WTC11 (cell line): ENCODE data around the gene ADGRG3. TPM values are rescaled to one million over a fixed set of nuclear protein-coding genes. Genes with fewer than 3 reads are reported as not detected.

Experiments
- ATAC-seq: fragments of 200-7000 bp; cut with Tn5 transposase; 2 replicates; pipeline ENCODE4 v1.10.0; 2021; ENCODE audit warnings: mild to moderate bottlenecking, moderate library complexity
- CTCF ChIA-PET: fragments of 300-600 bp; sonication (Branson Sonifier 250); formaldehyde crosslinking; loops from one replicate; lab custom pipeline; 2021; ENCODE audit warnings: antibody characterized with exemption; lab: Charles Lee
- POLR2A ChIA-PET: fragments of 350-600 bp; sonication (Branson Sonifier 250); formaldehyde crosslinking; loops from one replicate; lab custom pipeline; 2021; ENCODE audit warnings: antibody characterized with exemption; lab: Charles Lee
- DNase-seq: peaks from one replicate; pipeline ENCODE4 v3.0.0; 2021; ENCODE audit warnings: low spot score
- H3K27ac Mint-ChIP-seq: 2 replicates; pipeline ENCODE4 v1.8.0; 2021; ENCODE audit warnings: mixed read lengths
- H3K27me3 Mint-ChIP-seq: 2 replicates; pipeline ENCODE4 v1.8.0; 2021; ENCODE audit warnings: low read depth, mild to moderate bottlenecking, moderate library complexity, mixed read lengths
- H3K36me3 Mint-ChIP-seq: 2 replicates; pipeline ENCODE4 v1.8.0; 2021; ENCODE audit warnings: mixed read lengths
- H3K4me1 Mint-ChIP-seq: 2 replicates; pipeline ENCODE4 v1.8.0; 2022; ENCODE audit warnings: mixed read lengths
- H3K4me3 Mint-ChIP-seq: 2 replicates; pipeline ENCODE4 v1.8.0; 2021; ENCODE audit warnings: mild to moderate bottlenecking, moderate library complexity, mixed read lengths
- H3K9me3 Mint-ChIP-seq: 2 replicates; pipeline ENCODE4 v1.8.0; 2021; ENCODE audit warnings: mixed read lengths
- CREB1 ChIP-seq: sonication (generic); formaldehyde crosslinking; IDR thresholded peaks from 2 replicates; pipeline ENCODE4 v1.8.0; 2023; ENCODE audit warnings: mild to moderate bottlenecking, missing genetic modification reagents
- ESRRA ChIP-seq: sonication (generic); formaldehyde crosslinking; IDR thresholded peaks from 2 replicates; pipeline ENCODE4 v1.8.1; 2022; ENCODE audit warnings: mild to moderate bottlenecking, missing genetic modification reagents, borderline replicate concordance
- FOXK1 ChIP-seq: sonication (generic); formaldehyde crosslinking; IDR thresholded peaks from 2 replicates; pipeline ENCODE4 v1.8.0; 2022; ENCODE audit warnings: mild to moderate bottlenecking, moderate library complexity, missing genetic modification reagents
- GABPB1 ChIP-seq: sonication (generic); formaldehyde crosslinking; IDR thresholded peaks from 2 replicates; pipeline ENCODE4 v1.8.1; 2023; ENCODE audit warnings: mild to moderate bottlenecking, missing genetic modification reagents
- GRHL2 ChIP-seq: fragments of 250-450 bp; sonication (Bioruptor Pico); IDR thresholded peaks from 2 replicates; pipeline ENCODE4 v1.8.0; 2022; ENCODE audit warnings: mild to moderate bottlenecking, moderate library complexity; ENCODE audit not compliant: insufficient replicate concordance, severe bottlenecking
- GTF2I ChIP-seq: fragments of 250-450 bp; sonication (Bioruptor Pico); conservative IDR thresholded peaks from 2 replicates; pipeline ENCODE4 v1.4.0; 2021; ENCODE audit warnings: mild to moderate bottlenecking
- IRF1 ChIP-seq: sonication (generic); formaldehyde crosslinking; IDR thresholded peaks from 2 replicates; pipeline ENCODE4 v1.8.0; 2023; ENCODE audit warnings: missing genetic modification reagents
- JAZF1 ChIP-seq: fragments of 250-450 bp; sonication (Bioruptor Pico); IDR thresholded peaks from 2 replicates; pipeline ENCODE4 v1.9.0; 2021; ENCODE audit warnings: moderate library complexity, mild to moderate bottlenecking, inconsistent platforms
- MAX ChIP-seq: sonication (generic); formaldehyde crosslinking; IDR thresholded peaks from 2 replicates; pipeline ENCODE4 v1.8.0; 2022; ENCODE audit warnings: mild to moderate bottlenecking, missing genetic modification reagents
- NFE2L1 ChIP-seq: sonication (generic); formaldehyde crosslinking; IDR thresholded peaks from 2 replicates; pipeline ENCODE4 v1.8.1; 2023; ENCODE audit warnings: missing genetic modification reagents
- NR1H2 ChIP-seq: sonication (generic); formaldehyde crosslinking; IDR thresholded peaks from 2 replicates; pipeline ENCODE4 v1.9.0; 2021; ENCODE audit warnings: mild to moderate bottlenecking, moderate library complexity, missing genetic modification reagents
- NR3C1 ChIP-seq: sonication (generic); formaldehyde crosslinking; conservative IDR thresholded peaks from 2 replicates; pipeline ENCODE4 v1.8.1; 2023; ENCODE audit warnings: low read depth, mild to moderate bottlenecking, missing genetic modification reagents
- SMAD3 ChIP-seq: sonication (generic); formaldehyde crosslinking; IDR thresholded peaks from 2 replicates; pipeline ENCODE4 v1.8.0; 2022; ENCODE audit warnings: missing genetic modification reagents, mild to moderate bottlenecking, borderline replicate concordance
- TCF7 ChIP-seq: sonication (generic); formaldehyde crosslinking; IDR thresholded peaks from 2 replicates; pipeline ENCODE4 v1.8.0; 2022; ENCODE audit warnings: mild to moderate bottlenecking, low read depth, missing genetic modification reagents, moderate library complexity
- TEAD4 ChIP-seq: sonication (generic); formaldehyde crosslinking; IDR thresholded peaks from 2 replicates; pipeline ENCODE4 v1.8.0; 2022; ENCODE audit warnings: mild to moderate bottlenecking, missing genetic modification reagents
- USF1 ChIP-seq: sonication (generic); formaldehyde crosslinking; IDR thresholded peaks from 2 replicates; pipeline ENCODE4 v1.8.0; 2022; ENCODE audit warnings: mild to moderate bottlenecking, missing genetic modification reagents
- USF2 ChIP-seq: sonication (generic); formaldehyde crosslinking; IDR thresholded peaks from 2 replicates; pipeline ENCODE4 v1.8.1; 2023; ENCODE audit warnings: mild to moderate bottlenecking, missing genetic modification reagents, moderate library complexity
- ZNF121 ChIP-seq: sonication (generic); formaldehyde crosslinking; IDR thresholded peaks from 2 replicates; pipeline ENCODE4 v1.8.0; 2023; ENCODE audit warnings: missing genetic modification reagents
- ZNF138 ChIP-seq: sonication (generic); formaldehyde crosslinking; conservative IDR thresholded peaks from 2 replicates; pipeline ENCODE4 v1.8.1; 2022; ENCODE audit warnings: mild to moderate bottlenecking, moderate library complexity, missing genetic modification reagents
- ZNF263 ChIP-seq: sonication (generic); formaldehyde crosslinking; IDR thresholded peaks from 2 replicates; pipeline ENCODE4 v1.8.1; 2022; ENCODE audit warnings: low read depth, mild to moderate bottlenecking, moderate library complexity, missing genetic modification reagents
- ZSCAN18 ChIP-seq: fragments of 250-450 bp; sonication (Bioruptor Pico); IDR thresholded peaks from 2 replicates; pipeline ENCODE4 v2.1.2; 2022; ENCODE audit warnings: mild to moderate bottlenecking, moderate library complexity
- total RNA-seq: library from RNA; stranded (reverse); gene quantifications from 3 replicates; pipeline ENCODE4 v1.2.3, GENCODE V29; 2021
- TF ChIP-seq, protein P1 (sequence below): sonication (generic); formaldehyde crosslinking; IDR thresholded peaks from 2 replicates; pipeline ENCODE4 v1.8.1; 2022; ENCODE audit warnings: mild to moderate bottlenecking, missing genetic modification reagents, moderate library complexity, borderline replicate concordance
- TF ChIP-seq, protein P2 (sequence below): sonication (generic); formaldehyde crosslinking; IDR thresholded peaks from 2 replicates; pipeline ENCODE4 v1.8.0; 2022; ENCODE audit warnings: mild to moderate bottlenecking, missing genetic modification reagents
- TF ChIP-seq, protein P3 (sequence below): fragments of 200-600 bp; IDR thresholded peaks from 2 replicates; pipeline ENCODE4 v1.8.0; 2022; ENCODE audit warnings: antibody characterized with exemption
- TF ChIP-seq, protein P4 (sequence below): sonication (generic); formaldehyde crosslinking; IDR thresholded peaks from 2 replicates; pipeline ENCODE4 v1.8.0; 2023; ENCODE audit warnings: mild to moderate bottlenecking, missing genetic modification reagents

ADGRG3 gene
- total RNA-seq, 1 experiment from 2014 or later = 0.44 TPM

DNA sequence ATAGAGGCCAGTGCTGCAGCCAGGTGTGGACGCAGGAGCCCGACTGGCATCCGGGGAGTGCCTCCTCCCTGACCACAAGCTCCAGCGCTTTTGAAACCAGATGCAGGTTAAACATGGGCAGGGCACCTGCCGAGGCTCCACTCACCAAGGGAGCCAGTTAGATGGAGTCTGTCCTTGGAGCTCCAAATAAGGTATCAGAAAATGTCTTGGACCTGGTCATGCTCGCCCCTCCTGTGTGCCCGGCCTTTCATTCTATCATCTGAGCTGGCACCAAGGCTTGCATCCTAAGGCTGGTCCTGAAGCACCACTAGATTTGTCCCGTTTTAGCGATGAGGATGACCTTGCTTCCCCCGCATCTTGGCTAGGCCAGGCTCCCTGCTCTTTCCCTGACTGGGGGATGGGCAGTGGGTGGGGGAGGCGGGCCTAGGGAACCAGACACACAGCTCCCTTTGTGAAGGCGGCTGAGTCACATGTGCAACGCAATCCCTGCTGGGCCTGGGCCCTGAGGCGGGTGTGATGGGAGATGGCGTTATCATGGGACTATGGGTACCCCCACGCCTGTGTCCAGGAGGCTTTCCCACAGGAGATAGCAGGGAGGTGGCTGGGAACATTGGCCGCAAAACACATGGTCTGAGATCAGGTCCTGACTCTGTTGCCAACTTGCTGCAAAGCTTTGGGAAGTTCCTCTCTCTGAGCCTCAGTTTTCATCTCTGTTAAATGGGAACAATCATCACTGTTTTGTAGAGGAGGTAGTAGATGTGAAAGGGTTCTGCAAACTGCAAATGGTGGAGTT lies 44.7 kb upstream of the ADGRG3 start:
- DNase-seq = peak; percentile 49
- H3K9me3 Mint-ChIP-seq = no peaks in the 10 kb centered on the region
- no peaks in the 10 kb centered on the region for H3K36me3 Mint-ChIP-seq
- H3K27me3 Mint-ChIP-seq = no peaks in the 10 kb centered on the region
- peak; percentile 15 for ATAC-seq
- CTCF ChIA-PET = interaction anchor here (0.5 to 5.2 kb wide), 5 partner anchors 23 to 123 kb away, joined by 4 to 25 read pairs (median 4); no protein-coding TSS in a partner anchor
- H3K27ac Mint-ChIP-seq = no peak overlapping the region
- POLR2A ChIA-PET = interaction anchor here (0.5 kb wide), 2 partner anchors 302 to 851 kb away, joined by 3 to 5 read pairs; no protein-coding TSS in a partner anchor
- no peak overlapping the region for H3K4me3 Mint-ChIP-seq
- H3K4me1 Mint-ChIP-seq = peaks cover 37% of the 10 kb centered on the region
- TF ChIP-seq ZNF263 (CRISPR knock-in tag) = no peak
- no peak for TF ChIP-seq NFE2L1
- TF ChIP-seq, protein P1, sequence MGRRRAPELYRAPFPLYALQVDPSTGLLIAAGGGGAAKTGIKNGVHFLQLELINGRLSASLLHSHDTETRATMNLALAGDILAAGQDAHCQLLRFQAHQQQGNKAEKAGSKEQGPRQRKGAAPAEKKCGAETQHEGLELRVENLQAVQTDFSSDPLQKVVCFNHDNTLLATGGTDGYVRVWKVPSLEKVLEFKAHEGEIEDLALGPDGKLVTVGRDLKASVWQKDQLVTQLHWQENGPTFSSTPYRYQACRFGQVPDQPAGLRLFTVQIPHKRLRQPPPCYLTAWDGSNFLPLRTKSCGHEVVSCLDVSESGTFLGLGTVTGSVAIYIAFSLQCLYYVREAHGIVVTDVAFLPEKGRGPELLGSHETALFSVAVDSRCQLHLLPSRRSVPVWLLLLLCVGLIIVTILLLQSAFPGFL = no peak
- no peak for TF ChIP-seq JAZF1 (CRISPR knock-in tag)
- TF ChIP-seq NR3C1 (CRISPR knock-in tag) = no peak
- peak; percentile 19; the same call in 1 of the 2 replicates for TF ChIP-seq TEAD4 (CRISPR knock-in tag)
- TF ChIP-seq USF2 (CRISPR knock-in tag) = peak; percentile 64
- TF ChIP-seq GTF2I (CRISPR knock-in tag) = peak; percentile 92
- peak; percentile 74; the same call in 1 of the 2 replicates for TF ChIP-seq GABPB1 (CRISPR knock-in tag)
- TF ChIP-seq USF1 (CRISPR knock-in tag) = peak; percentile 68; the same call in 1 of the 2 replicates
- no peak for TF ChIP-seq TCF7
- TF ChIP-seq, protein P2, sequence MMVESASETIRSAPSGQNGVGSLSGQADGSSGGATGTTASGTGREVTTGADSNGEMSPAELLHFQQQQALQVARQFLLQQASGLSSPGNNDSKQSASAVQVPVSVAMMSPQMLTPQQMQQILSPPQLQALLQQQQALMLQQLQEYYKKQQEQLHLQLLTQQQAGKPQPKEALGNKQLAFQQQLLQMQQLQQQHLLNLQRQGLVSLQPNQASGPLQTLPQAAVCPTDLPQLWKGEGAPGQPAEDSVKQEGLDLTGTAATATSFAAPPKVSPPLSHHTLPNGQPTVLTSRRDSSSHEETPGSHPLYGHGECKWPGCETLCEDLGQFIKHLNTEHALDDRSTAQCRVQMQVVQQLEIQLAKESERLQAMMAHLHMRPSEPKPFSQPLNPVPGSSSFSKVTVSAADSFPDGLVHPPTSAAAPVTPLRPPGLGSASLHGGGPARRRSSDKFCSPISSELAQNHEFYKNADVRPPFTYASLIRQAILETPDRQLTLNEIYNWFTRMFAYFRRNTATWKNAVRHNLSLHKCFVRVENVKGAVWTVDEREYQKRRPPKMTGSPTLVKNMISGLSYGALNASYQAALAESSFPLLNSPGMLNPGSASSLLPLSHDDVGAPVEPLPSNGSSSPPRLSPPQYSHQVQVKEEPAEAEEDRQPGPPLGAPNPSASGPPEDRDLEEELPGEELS (CRISPR knock-in tag) = no peak
- TF ChIP-seq IRF1 (CRISPR knock-in tag) = no peak
- no peak for TF ChIP-seq MAX (CRISPR knock-in tag)
- TF ChIP-seq ZNF138 = no peak
- TF ChIP-seq ESRRA (CRISPR knock-in tag) = no peak
- no peak for TF ChIP-seq ZSCAN18 (CRISPR knock-in tag)
- no peak for TF ChIP-seq GRHL2
- TF ChIP-seq NR1H2 = no peak
- TF ChIP-seq FOXK1 (CRISPR knock-in tag) = no peak
- TF ChIP-seq CREB1 (CRISPR knock-in tag) = no peak
- TF ChIP-seq, protein P3, sequence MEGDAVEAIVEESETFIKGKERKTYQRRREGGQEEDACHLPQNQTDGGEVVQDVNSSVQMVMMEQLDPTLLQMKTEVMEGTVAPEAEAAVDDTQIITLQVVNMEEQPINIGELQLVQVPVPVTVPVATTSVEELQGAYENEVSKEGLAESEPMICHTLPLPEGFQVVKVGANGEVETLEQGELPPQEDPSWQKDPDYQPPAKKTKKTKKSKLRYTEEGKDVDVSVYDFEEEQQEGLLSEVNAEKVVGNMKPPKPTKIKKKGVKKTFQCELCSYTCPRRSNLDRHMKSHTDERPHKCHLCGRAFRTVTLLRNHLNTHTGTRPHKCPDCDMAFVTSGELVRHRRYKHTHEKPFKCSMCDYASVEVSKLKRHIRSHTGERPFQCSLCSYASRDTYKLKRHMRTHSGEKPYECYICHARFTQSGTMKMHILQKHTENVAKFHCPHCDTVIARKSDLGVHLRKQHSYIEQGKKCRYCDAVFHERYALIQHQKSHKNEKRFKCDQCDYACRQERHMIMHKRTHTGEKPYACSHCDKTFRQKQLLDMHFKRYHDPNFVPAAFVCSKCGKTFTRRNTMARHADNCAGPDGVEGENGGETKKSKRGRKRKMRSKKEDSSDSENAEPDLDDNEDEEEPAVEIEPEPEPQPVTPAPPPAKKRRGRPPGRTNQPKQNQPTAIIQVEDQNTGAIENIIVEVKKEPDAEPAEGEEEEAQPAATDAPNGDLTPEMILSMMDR = no peak
- TF ChIP-seq SMAD3 = no peak
- TF ChIP-seq, protein P4, sequence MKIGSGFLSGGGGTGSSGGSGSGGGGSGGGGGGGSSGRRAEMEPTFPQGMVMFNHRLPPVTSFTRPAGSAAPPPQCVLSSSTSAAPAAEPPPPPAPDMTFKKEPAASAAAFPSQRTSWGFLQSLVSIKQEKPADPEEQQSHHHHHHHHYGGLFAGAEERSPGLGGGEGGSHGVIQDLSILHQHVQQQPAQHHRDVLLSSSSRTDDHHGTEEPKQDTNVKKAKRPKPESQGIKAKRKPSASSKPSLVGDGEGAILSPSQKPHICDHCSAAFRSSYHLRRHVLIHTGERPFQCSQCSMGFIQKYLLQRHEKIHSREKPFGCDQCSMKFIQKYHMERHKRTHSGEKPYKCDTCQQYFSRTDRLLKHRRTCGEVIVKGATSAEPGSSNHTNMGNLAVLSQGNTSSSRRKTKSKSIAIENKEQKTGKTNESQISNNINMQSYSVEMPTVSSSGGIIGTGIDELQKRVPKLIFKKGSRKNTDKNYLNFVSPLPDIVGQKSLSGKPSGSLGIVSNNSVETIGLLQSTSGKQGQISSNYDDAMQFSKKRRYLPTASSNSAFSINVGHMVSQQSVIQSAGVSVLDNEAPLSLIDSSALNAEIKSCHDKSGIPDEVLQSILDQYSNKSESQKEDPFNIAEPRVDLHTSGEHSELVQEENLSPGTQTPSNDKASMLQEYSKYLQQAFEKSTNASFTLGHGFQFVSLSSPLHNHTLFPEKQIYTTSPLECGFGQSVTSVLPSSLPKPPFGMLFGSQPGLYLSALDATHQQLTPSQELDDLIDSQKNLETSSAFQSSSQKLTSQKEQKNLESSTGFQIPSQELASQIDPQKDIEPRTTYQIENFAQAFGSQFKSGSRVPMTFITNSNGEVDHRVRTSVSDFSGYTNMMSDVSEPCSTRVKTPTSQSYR (CRISPR knock-in tag) = peak; percentile 44; the same call in 1 of the 2 replicates
- TF ChIP-seq ZNF121 (CRISPR knock-in tag) = no peak
